Tracheal epithelial cell (primary cell): ENCODE results near the gene PRPF31. TPM values are rescaled to one million over a fixed set of nuclear protein-coding genes. Genes with fewer than 3 reads are reported as not detected.

Experiments
- total RNA-seq: library from RNA; depleted of rRNA; stranded (reverse); fragments of >200 nt; gene quantifications from 2 replicates; pipeline ENCODE4 v1.2.1, GENCODE V29; 2014

PRPF31 gene
- total RNA-seq: 40.3 and 50.6 TPM in 2 replicates

GRCh38 chr19:54115109-54116063 is at the start of gene PRPF31, which contains the start of gene TFPT:
Gene PRPF31, plus strand, starts transcription at chr19:54115754. Its CDS starts 2,525 bp downstream, at chr19:54118279.
Gene TFPT, minus strand, starts transcription at chr19:54115657. Its CDS starts 388 bp downstream, at chr19:54115269.

DNA sequence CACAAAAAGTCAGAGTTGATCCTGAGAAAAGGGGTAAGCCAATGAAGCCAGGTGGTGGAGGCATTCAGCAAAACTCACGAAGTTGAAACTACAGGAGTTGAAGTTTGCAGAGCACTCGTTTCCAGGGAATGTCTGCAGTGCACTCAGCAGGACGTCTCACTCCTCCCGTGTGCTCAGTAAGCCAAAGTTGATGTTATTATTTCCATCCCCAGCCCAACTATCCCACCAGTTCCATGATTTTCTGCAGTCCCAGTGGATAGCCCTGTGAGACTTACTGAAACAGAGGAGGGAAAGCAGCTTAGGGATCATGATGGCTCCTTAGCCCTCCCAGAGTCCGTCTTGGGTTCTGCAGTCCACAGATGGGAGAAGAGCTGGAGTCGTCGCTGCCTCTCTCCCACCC is 34.5 kb upstream of the PRPF31 start, which contains the start of gene TARM1:
Gene TARM1, minus strand, starts transcription at position 334 of the 400 bp plus-strand sequence. Its CDS starts 25 bp downstream, at position 309.

GRCh38 chr19:54100561-54100960 is 15.0 kb upstream of the PRPF31 start, which contains the start of gene OSCAR:
Gene OSCAR, minus strand, starts transcription at chr19:54100803. Its CDS starts 11 bp downstream, at chr19:54100792.

GRCh38 chr19:54102421-54103169 is 13.0 kb upstream of the PRPF31 start, which contains the start of gene NDUFA3:
Gene NDUFA3, plus strand, starts transcription at chr19:54102855. Its CDS starts 24 bp downstream, at chr19:54102879.

DNA sequence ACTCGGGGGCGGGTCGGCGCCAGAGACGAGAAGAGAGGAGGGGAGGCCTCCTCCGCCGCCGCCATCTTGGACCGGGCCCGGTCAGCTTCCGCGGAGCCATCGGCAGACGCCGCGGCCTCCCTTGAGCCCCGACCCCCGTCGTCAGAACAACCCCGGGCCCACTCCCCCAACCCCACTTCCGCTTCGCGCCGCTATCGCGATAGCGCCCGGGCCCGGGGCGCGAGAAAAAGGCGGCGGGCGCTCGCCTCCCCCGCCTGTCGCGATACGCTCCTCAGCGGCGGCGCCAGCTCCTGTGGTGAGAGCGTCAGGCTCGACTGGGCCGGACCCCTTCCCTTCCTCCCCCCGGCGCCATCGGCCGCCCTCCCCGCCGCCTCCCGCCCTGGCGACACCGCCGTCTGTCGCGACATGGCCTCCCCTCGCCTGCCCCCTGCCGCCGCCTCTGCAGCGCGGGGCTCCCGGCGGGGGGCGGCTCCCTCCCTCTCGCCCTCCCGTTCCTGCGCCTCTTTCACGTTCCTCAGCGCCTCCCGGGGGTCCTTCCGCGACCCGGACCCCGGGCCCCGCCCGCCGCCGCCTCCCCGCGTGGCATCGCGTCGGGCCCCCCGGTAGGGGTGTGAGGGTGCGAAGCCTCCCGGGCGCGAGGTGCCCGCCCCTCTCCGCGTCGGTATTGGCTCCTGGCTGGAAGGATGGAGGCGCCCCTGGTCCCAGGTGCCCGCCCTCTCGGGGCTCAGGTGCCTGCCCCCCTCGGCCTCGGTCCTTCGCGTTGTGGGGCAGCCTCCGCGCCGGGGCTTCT is 22.3 kb downstream of the PRPF31 start, which contains the start of gene CNOT3:
Gene CNOT3, plus strand, starts transcription at position 64 of the 790 bp plus-strand sequence. CDS start 5,217 bp downstream, outside the sequence.

GRCh38 chr19:54159352-54160181 is 44.0 kb downstream of the PRPF31 start, which contains the start of gene LENG1:
Gene LENG1, minus strand, starts transcription at chr19:54159721. Its CDS starts 26 bp downstream, at chr19:54159695.

DNA sequence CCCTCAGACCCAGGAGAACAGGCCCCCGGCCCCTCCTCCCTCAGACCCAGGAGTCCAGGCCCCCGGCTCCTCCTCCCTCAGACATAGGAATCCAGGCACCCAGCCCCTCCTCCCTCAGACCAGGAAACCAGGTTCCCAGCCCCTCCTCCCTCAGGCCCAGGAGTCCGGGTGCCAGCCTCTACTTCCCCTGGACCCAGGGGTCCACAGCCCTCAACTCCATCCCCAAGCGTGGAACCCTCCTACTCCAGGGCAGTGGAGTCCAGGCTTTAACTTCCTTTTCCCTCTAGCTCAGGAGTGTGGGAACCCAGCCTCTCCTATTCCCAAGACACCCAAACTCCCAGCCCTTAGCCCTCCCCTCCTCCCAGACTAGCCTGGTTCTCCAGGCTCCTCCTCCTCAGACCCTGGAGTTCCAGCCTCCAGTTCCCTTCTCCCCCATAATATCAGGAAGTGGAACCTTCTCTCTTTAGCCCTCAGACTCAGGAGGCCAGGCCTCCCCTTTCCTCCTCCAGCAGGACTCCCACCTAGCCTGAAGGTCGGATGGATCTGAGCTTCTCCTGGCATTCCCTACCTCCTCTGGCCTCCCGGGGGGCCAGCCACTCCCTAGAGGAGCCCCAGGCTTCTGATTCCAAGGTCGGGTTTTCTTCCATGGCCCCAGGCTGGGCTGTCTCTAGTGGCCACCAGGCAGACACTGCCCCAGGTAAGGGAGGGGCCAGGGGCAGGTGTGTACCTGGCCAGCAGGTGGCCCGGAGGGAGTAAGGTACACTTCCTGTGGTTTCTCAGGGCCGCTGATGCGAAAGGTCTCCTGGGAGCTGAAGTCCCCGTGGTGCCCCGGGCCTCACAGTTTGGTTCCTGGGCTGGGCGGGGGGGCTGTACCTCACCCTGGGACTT is 57.2 kb downstream of the PRPF31 start, which contains the start of gene TMC4:
Gene TMC4, minus strand, starts transcription at position 690 of the 888 bp plus-strand sequence. Its CDS starts 43 bp downstream, at position 647.

Other genes with a start within 250 kb of the PRPF31 start
- 1.5 and 8.2 TPM in 2 replicates for gene MYADM, start 247.9 kb upstream of the PRPF31 start, total RNA-seq
- gene PRKCG, start 233.6 kb upstream of the PRPF31 start, total RNA-seq: under 0.01 TPM in 1 of 2 replicates, not detected in the other
- not detected in 2 replicates for gene CACNG7, start 206.5 kb upstream of the PRPF31 start, total RNA-seq
- not detected in 2 replicates for gene CACNG8, start 152.8 kb upstream of the PRPF31 start, total RNA-seq
- not detected in 2 replicates for gene CACNG6, start 124.1 kb upstream of the PRPF31 start, total RNA-seq
- not detected in 2 replicates for gene VSTM1, start 51.9 kb upstream of the PRPF31 start, total RNA-seq
- gene TARM1, start 34.4 kb upstream of the PRPF31 start, total RNA-seq: not detected in 2 replicates
- gene OSCAR, start 15.0 kb upstream of the PRPF31 start, total RNA-seq: 0.72 and 1.1 TPM in 2 replicates
- gene NDUFA3, start 12.9 kb upstream of the PRPF31 start, total RNA-seq: 3.4 and 4.5 TPM in 2 replicates
- gene TFPT, start 97 bp upstream of the PRPF31 start, total RNA-seq: 4.9 and 14.9 TPM in 2 replicates
- gene CNOT3, start 22.0 kb downstream of the PRPF31 start, total RNA-seq: 3.4 and 7.5 TPM in 2 replicates
- gene LENG1, start 44.0 kb downstream of the PRPF31 start, total RNA-seq: 5.5 and 6.7 TPM in 2 replicates
- 32.5 and 38.2 TPM in 2 replicates for gene TMC4, start 57.4 kb downstream of the PRPF31 start, total RNA-seq
- 19.2 and 30.1 TPM in 2 replicates for gene MBOAT7, start 73.8 kb downstream of the PRPF31 start, total RNA-seq
- gene TSEN34, start 75.6 kb downstream of the PRPF31 start, total RNA-seq: 118 and 129 TPM in 2 replicates
- 2,554 and 3,066 TPM in 2 replicates for gene RPS9, start 85.1 kb downstream of the PRPF31 start, total RNA-seq
- gene LILRB3, start 107.3 kb downstream of the PRPF31 start, total RNA-seq: not detected in 2 replicates
- gene LILRA6, start 127.0 kb downstream of the PRPF31 start, total RNA-seq: not detected in 2 replicates
- not detected in 2 replicates for gene LILRB5, start 141.5 kb downstream of the PRPF31 start, total RNA-seq
- not detected in 2 replicates for gene LILRB2, start 165.4 kb downstream of the PRPF31 start, total RNA-seq
- gene LILRA5, start 197.4 kb downstream of the PRPF31 start, total RNA-seq: not detected in 2 replicates
- not detected in 2 replicates for gene LILRA4, start 223.4 kb downstream of the PRPF31 start, total RNA-seq
- gene LAIR1, start 249.2 kb downstream of the PRPF31 start, total RNA-seq: under 0.01 TPM in 1 of 2 replicates, not detected in the other